CD4-positive, alpha-beta T cell treated with Interferon gamma for 1 hour (primary cell): Measurements from ENCODE around the gene PCYT1A.
A peak's percentile ranks its signal among the peaks of the same experiment; 100 is the strongest.
"Not testable (repeated sequence)": the region's sequence is repeated elsewhere in the genome, so short reads cannot be mapped to it uniquely, and the experiment has no call there.

Source experiments
- DNase-seq: peaks from one replicate; pipeline ENCODE4 v3.0.0-alpha.2; 2020

The PCYT1A gene

DNA sequence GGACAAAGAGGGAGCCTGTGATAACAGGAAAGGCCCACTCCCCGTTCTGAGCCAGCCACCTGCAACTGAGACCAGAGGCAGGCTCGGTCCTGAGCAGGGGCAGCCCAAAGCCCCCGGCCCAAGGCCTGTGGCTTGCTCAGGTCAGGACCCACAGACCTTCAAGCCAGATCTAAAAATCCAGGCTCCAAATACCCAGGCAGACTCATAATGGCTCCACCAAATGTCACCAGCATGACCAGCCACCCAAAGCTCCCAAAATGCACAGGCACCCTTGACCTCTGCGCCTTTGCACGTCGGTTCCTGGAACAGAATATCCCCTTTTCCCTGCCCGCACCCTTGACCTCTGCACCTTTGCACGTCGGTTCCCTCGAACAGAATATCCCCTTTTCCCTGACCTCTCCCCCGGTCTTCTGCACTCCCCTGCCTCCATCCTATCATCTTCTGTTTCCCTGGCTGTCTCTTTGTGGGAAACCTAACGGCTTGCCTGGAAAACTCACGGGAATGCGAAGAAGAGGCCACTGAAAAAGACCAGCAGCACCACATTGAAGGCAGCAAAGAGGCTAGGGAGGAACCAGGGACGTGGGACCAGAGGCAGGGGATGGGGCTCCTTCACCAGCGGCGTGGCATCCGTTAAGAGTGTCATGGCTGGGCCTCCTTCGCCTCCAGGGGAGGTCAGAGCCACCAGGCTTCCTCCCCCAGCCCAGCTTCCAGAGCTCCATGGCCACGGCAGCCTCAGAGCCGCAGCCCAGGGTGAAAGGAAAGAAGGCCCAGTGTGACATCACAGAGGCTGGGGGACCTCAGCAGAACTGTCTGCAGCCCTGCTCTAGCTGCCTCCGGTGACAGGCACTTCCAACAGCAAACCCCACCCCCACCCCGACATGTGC is 76.6 kb downstream of the PCYT1A start, which contains the start of gene ZDHHC19:
ZDHHC19 (minus strand) TSS at position 728 of the 884 bp plus-strand sequence; CDS start at position 643, 85 bp downstream.
- no peak for DNase-seq

DNA sequence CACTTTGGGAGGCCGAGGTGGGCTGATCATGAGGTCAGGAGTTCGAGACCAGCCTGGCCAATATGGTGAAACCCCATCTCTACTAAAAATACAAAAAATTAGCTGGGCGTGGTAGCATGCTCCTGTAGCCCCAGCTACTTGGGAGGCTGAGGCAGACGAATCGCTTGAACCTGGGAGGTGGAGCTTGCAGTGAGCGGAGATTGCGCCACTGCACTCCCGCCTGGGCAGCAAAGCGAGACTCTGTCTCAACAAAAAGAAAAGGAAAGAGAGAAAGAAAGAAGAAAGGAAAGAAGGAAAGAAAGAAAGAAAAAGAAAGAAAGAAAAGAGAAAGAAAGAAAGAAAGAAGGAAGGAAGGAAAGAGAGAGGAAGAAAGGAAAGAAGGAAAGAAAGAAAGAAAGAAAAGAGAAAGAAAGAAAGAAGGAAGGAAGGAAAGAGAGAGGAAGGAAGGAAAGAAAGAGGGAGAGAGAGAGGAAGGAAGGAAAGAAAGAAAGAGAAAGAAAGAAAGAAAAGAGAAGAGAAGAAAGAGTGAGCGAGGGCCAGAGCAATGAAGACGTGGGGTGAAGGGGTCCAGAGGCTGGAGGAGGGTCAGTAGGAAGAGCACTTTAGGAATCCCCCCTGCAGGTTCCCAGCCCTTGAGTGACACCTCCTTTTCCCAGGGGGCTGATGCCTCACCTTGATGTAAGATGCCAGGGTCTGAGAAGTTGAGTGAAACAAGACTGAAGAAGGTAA is 77.4 kb downstream of the PCYT1A start:
- not testable (repeated sequence) for DNase-seq

GRCh38 chr3:196208942-196209695 is 78.4 kb downstream of the PCYT1A start:
- no peak for DNase-seq

DNA sequence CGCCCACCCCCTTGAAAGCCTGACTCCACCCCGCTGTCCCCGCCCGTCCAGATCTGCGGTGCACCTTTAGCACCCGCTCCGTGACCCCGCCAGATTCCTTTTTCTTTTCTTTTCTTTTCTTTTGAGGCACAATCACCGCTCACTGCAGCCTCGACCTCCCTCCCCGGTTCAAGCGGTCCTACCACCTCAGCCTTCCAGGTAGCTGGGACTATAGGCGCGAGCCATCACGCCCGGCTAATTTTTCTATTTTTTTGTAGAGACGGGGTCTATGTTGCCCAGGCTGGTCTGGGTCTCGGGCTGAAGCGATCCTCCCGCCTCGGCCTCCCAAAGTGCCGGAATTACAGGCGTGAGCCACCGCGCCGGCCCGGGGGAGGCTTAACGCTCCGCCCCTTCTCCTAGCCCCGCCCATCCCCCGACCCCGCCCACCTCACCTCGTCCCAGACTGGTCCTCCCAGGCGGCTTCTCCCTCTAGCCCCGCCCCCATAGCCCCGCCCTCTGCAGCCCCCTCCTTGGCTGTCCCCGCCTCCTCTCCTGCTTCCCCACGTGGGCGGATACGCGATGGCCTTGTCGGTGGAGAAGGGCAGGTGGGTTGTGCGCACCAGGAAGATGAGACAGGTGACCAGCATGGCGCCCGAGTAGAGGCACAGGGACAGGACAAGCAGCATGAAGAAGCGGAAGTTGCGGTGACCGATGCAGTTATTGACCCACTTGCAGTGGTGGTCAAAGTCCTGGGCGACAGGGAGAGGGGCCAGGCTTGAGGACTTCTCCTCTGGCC is 79.5 kb downstream of the PCYT1A start:
- peak; percentile 83 for DNase-seq

- no peak for DNase-seq
Observed at GRCh38 chr3:196207159-196207832, 80.2 kb downstream of the PCYT1A start.

DNA sequence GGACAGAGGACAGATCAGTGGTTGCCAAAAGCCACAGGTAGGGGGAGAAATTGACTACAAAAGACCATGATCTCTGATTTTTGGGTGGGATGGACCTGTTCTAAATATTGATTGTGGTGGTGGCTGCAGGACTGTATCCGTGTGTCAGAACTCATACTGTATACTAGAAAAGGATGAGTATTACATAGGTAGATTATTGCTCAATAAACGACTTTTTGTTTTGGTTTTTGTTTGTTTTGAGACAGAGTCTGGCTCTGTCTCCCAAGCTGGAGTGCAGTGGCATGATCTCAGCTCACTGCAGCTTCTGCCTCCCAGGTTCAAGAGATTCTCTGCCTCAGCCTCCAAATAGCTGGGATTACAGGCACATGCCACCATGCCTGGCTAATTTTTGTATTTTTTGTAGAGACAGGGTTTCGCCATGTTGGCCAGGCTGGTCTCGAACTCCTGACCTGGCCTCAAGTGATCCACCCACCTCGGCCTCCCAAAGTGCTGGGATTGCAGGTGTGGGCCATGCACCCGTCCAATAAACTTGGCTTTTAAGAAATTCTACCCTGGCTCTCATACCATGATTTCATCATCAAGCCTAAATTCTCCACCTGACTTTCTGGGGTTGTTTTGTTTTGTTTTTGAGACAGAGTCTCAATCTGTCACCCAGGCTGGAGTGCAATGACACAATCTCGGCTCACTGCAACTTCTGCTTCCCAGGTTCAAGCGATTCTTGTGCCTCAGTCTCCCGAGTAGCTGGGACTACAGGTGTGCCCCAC is 81.9 kb downstream of the PCYT1A start:
- not testable (repeated sequence) for DNase-seq

GRCh38 chr3:196203846-196204245 is 83.7 kb downstream of the PCYT1A start:
- no peak for DNase-seq

- peak; percentile 57 for DNase-seq
Observed at GRCh38 chr3:196202516-196202970, 85.0 kb downstream of the PCYT1A start.

DNA sequence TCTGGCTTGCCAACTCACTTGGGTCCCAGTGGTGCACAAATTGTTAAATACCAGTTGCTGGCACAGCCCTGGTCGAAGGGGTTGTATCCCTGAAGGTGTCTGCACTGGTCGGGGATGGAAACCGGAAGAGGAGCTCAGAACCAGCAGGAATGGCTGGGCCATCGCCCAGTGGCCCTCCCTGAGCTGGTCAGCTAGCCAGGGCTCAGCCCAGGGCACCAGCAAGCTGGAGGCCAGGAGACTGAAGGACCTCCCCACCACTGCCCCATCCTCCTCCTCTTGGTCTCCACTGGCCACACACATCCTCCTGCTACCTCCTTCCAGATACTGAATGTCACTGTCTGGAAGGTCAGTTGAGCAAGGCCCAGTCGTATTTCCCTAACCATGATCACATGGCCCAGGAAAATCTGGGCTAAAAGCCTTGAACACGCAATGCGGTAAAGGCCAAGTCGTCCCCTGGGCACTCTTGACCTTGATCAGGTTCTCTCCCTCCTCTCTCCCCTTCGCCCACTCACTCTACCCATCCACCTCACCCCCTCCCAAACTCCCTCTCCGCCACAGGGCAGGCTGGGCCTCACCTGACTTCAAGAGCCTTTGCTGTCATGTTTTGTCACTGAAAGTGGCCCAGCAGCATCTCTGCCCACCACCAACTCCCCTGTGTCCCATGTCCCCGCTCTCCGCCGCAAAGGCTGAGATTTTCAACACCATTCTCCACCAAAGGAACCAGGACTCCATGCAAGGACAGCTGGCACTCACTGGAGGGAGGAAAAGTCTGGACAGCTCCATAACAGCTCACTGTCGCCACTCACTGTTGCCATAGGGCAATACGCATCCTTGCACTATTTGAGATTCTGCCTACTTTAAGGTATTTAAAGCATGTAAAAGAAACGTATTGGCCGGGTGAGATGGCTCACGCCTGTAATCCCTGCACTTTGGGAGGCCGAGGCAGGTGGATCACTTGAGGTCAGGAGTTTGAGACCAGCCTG is 88.5 kb downstream of the PCYT1A start:
- DNase-seq = no peak

- no peak for DNase-seq
Observed at GRCh38 chr3:196198081-196198675, 89.3 kb downstream of the PCYT1A start.

DNA sequence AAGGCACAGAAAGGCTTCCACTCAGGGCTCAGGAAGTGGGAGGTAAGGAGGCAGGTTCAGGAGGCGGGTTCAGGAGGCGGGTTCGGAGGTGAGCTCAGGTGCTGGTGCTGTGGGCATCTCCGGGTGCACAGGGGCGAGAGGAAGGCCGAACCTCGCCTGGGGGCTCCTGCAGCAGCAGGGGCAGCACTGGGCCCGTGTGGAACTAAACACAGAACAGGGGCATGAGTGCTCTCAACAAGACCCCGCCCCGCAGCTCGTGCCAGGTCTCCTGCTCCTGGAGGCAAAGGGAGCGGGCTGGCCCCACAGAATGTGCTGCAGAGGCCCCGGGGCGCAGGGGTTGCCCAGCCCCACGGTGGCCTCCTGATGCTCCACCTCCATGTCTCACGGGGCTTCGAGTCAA is 90.0 kb downstream of the PCYT1A start:
- DNase-seq = no peak

DNA sequence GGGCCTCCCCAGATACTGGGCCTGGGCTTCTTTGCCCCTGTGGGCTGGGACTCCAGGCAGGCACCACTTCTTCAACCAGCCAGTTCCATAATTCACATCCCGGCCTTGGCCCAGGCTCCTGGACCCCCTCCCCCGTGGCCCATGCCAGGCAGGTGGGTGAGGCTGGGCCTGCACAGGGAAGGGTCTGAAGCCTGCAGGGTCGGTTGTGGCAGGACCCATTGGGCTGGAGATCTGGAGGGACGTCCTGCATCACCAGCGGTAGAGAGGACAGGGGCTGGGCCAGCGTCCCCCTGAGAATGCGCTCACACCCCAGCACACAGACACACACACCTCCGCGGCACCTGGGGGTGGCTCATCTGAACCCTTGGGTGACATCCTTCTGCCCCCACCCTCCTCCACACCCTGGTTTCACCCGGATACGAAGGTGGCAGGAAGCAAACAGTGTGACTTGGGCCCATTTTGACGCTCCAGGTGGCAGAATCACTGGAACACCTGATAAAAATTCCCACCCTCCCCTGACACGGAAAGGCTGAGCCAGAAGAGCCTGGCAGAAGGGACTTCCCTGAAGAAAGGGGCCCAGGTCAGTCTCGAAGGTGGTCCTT is 91.8 kb downstream of the PCYT1A start:
- no peak for DNase-seq

DNA sequence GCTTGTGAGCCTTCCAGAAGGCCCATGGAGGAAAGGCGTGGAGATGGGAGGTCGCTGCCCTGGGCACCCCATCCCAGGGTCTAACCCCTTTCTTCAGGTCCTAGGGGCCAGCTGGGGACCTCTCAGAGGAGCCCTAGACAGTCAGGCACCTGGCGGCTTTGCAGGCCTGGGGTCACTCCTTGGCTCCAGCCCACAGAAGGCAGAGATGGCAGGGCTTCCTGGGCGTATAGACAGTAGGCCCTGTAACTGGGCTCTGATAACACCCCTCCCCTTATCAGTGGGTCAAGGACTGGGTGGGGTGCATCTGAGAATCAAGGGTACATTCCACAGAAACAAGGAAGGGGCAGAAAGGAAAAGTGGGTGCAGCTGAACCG is 93.0 kb downstream of the PCYT1A start:
- DNase-seq = no peak

DNA sequence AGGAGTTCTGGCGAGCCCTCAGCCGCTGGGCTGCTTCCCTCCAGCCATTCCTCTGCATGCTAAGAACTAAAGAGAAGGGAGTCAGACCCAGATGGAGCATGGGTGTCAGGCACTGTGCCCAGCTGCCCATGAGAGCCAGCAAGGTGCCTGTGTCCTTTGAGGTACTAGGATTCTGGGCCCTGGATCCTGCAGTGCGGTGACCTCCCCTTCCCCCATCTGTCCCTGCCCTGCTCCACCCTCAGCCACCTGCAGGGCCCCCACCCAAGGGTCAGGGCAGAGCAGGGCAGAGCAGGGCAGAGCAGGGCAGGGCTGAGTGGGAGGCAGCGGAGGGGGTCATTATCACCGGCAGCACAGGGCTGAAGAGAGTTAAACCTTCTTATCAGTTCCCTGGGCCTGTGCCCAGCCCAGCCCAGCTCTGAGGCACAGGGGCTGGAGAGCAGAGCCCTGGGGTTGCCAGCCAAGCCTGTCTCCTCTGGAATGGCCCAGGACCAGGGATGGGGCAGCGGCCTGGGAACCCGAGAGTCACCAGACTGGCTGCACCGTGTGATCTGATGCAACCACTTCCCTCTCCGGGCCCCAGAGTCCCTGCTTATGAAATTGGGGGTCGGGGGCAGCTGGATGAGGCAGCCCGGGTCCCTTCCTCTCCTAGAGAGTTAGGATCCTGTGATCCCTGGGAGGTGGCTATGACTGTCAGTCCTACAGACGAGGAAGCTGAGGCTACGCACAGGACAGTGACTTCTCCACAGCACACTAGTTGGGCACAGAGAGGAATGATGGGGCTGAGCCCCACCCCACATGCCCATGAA is 93.6 kb downstream of the PCYT1A start:
- DNase-seq = peak; percentile 37

GRCh38 chr3:196193133-196193735 is 94.3 kb downstream of the PCYT1A start:
- DNase-seq = no peak

DNA sequence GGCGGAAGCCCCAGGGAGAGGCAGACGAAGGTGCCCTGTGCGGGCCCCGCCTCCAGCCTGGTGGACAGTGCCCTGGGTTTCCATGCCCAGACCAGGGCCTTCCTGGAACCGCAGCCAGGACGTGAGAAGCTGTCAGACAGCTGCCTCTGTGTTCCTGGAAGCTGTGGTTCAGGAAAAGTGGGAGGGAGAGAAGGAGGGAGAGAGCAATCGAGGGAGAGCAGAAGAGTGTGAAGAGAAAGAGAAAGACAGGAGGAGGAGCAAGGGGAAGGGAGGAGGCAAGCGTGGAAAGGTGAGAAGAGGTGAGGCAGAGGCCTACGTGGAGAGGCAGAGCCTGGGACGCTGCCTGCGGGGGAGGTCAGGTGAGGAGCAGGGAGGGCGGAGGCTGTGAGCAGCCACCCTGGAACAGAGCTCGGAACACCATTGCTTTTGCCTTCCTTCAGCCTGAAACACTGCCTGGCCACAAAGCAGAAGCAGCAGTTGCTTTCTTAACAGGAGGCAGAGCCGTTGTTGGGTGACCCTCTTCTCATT is 94.9 kb downstream of the PCYT1A start:
- no peak for DNase-seq

GRCh38 chr3:196192036-196192523 is 95.4 kb downstream of the PCYT1A start:
- DNase-seq = peak; percentile 74
